22Rv1 (cell line): Measurements from ENCODE around the gene LBP.
"Not testable (repeated sequence)": the region's sequence is repeated elsewhere in the genome, so short reads cannot be mapped to it uniquely, and the experiment has no call there.

ENCODE experiments used
- H3K27ac ChIP-seq: fragments of 450-650 bp; 2 replicates; pipeline ENCODE4 v1.5.1; 2017
- ZFX ChIP-seq: fragments of 450-650 bp; IDR thresholded peaks from 2 replicates; pipeline ENCODE4 v1.6.1; 2017; ENCODE audit warnings: antibody characterized with exemption, borderline replicate concordance
- TF ChIP-seq, protein P1 (sequence below): fragments of 450-650 bp; IDR thresholded peaks from 2 replicates; pipeline ENCODE4 v1.5.1; 2017; ENCODE audit warnings: mild to moderate bottlenecking

Gene LBP

DNA sequence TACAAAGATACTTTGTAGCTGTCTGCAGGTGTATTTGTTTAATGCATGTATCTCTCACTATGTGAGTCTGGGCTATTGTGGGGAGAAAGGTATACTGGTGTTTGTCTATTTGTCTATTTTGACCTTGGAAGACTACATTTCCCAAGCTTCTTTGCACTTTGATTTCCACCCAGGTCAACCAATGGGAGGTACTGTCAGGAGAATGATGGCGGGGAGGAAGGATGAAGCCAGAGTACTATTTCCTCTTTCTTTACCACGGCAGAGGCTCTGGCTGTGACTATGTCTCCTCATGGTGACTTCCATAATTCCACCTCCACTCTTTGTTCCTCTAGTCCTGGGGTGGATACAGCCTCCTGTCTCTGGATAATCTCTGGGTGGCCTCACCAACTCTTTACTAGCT, 23.1 kb downstream of the LBP start:
- TF ChIP-seq, protein P1, sequence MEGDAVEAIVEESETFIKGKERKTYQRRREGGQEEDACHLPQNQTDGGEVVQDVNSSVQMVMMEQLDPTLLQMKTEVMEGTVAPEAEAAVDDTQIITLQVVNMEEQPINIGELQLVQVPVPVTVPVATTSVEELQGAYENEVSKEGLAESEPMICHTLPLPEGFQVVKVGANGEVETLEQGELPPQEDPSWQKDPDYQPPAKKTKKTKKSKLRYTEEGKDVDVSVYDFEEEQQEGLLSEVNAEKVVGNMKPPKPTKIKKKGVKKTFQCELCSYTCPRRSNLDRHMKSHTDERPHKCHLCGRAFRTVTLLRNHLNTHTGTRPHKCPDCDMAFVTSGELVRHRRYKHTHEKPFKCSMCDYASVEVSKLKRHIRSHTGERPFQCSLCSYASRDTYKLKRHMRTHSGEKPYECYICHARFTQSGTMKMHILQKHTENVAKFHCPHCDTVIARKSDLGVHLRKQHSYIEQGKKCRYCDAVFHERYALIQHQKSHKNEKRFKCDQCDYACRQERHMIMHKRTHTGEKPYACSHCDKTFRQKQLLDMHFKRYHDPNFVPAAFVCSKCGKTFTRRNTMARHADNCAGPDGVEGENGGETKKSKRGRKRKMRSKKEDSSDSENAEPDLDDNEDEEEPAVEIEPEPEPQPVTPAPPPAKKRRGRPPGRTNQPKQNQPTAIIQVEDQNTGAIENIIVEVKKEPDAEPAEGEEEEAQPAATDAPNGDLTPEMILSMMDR, result no peak
- no peak for TF ChIP-seq ZFX
- H3K27ac ChIP-seq, result no peak overlapping the region

DNA sequence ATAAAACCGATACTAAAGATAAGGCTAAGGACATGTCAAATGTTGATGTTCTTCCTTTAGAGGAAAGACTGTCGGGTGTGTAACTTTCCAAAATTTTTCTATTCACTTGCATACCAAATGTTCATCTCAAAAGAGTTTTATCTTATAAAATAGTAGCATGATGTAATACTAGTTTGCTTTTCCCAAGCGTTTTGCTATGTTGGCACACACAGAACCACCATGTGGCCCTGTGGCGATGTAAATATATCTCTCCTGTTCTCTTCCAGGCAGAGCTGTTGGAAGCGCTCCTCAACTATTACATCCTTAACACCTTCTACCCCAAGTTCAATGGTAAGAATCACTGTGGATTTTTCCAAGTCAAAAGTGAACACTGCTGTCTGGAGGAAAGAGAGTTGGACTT, 26.5 kb downstream of the LBP start:
- TF ChIP-seq, protein P1, result no peak
- TF ChIP-seq ZFX, result no peak
- no peak overlapping the region for H3K27ac ChIP-seq

DNA sequence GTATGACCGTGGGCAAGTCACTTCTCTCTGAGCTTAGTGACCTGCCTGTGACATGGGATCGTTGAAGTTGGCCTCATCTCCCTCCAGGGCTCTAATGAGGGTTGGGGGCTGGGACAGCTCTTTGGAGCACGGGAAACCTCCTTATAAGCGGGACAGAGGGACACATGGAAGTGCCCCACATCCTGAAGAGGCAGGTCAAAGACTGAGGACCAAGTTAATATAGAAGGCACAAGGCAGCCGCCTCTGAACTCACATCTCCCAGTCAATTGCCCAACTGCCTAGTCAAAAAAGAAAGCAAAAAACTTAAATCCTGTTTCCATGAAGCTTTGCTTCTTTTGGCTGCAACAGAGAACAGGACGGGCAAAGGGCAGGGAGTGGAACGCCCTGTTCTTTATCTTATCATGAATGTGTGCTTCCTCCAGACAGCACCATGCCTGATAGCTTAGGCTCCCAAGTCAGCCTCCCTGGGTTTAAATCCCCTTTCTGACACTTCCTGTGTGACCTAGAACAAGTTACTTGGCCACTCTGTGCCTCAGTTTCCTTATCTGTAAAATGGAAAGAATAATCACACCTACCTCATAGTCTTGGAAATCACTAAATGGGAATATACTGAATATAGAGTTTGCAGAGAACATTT, 27.1 kb downstream of the LBP start:
- TF ChIP-seq ZFX, result no peak
- TF ChIP-seq, protein P1, result no peak
- H3K27ac ChIP-seq, result no peak overlapping the region

DNA sequence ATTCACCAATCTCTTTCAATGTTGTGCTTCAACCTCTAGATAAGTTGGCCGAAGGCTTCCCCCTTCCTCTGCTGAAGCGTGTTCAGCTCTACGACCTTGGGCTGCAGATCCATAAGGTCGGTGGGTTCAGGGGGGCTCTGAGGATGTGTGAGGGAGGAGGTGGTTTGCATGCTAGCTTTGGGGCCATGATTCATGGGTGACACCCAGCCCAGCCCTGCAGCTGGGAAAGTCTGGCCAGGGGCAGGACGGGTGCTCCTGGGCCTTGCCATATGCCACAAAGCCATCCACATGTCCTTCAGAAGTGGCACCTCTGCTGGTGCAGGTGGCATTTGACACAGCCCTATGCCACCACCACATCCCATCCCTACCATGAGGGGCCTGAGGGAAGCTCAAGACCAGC, 27.6 kb downstream of the LBP start:
- TF ChIP-seq ZFX, result no peak
- TF ChIP-seq, protein P1, result no peak
- H3K27ac ChIP-seq, result no peak overlapping the region

DNA sequence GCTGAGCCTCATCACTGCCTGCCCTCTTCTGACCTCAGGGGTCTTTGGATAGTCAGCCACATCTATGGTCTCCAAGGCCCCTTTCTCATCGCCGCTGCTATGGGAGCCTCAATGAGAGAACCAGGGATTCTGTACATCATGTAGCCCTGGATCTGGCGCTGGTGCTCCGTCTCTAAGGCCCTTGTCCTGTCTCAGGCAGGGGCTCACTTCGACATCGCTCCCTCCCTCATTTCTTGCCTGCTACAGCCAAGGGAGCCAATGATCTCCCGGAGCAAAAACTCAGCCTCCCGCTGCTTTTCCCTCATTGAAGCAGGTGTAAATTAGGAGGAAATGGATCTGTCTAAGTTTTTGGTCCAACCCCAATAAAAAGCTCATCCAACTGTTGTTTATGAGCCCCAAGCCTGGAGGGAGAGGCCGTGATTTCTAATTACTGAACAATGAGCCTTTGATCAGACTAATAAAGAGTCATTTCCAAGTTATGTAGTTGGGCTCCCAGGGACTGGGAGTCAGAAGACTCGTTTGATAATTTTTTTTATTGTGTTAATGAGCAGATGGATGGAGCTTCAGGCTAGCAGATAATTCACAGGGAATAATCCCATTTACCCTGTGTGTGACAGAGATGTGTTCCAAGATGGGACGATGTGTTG, 30.9 kb downstream of the LBP start:
- H3K27ac ChIP-seq, result no peak overlapping the region
- TF ChIP-seq, protein P1, result no peak
- TF ChIP-seq ZFX, result no peak

DNA sequence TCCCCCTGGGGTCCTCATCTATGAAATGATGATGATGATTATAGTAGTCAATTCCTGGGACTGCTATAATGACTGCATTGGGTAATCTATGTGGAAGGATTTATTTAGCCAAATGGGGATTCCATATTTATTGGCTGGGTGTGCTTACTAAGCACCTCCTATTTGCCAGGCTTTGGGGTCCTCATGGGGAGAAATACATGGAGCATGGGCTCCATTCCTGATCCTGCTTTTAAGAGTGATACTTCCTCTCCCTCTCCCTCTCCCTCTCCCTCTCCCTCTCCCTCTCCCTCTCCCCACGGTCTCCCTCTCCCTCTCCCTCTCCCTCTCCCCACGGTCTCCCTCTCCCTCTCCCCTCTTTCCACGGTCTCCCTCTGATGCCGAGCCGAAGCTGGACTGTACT, 31.6 kb downstream of the LBP start:
- not testable (repeated sequence) for H3K27ac ChIP-seq

DNA sequence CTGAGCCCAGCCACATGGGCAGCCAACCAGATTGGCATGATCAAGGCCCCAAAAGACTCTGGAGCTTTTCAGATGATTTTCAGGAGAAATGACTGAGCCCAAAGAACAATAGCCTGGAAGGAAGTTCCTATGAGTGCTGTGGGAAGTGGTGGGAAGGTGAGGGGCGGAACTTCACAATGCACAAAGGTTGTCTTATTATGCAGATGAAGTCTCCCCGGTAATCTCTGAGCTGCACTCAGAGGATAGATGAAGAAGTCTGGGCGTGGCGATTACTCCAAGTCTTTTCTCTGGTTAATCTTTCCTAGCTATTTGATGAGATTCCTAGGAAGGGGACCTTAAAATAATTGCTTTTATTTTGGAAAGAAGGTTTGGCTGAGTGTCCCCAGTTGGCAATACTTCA, 36.9 kb downstream of the LBP start:
- H3K27ac ChIP-seq, result no peak overlapping the region
- TF ChIP-seq ZFX, result no peak
- TF ChIP-seq, protein P1, result no peak

DNA sequence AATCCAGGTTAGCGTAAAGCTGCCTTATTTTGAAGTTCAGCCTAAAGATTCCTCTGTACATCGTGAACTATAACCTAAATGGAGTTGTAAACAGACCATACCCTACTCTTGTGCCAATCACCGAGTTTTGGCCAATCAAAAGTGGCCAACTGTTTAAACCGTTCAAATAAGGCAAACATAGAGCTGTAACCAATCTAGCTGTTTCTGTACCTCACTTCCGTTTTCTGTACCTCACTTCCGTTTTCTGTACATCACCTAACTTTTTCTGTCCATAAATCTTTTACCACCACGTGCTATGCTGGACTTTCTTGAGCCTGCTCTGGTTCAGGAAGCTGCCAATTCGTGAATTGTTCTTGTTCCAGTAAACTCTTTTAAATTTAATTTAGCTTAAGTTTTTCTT, 39.7 kb downstream of the LBP start:
- H3K27ac ChIP-seq, result no peak overlapping the region
- TF ChIP-seq, protein P1, result no peak
- TF ChIP-seq ZFX, result no peak
